HepG2 (cell line): ENCODE data around the gene SEPTIN2. TPM values are rescaled to one million over a fixed set of nuclear protein-coding genes. Genes with fewer than 3 reads are reported as not detected.

Source experiments
- ATF7 ChIP-seq, 2 experiments: fragments of 450-650 bp in 1 of 2; sonication (generic) in 1 of 2; formaldehyde crosslinking in 1 of 2; IDR thresholded peaks; 2 replicates each; pipeline versions ENCODE4 v1.4.0 to v1.6.1; 2016 to 2020; ENCODE audit warnings: antibody characterized with exemption in 1 of 2, mild to moderate bottlenecking in 1 of 2, missing genetic modification reagents in 1 of 2
- CC2D1A ChIP-seq: sonication (generic); formaldehyde crosslinking; IDR thresholded peaks from 2 replicates; pipeline ENCODE4 v1.8.1; 2023; ENCODE audit warnings: mild to moderate bottlenecking, missing genetic modification reagents
- DR1 ChIP-seq: sonication (generic); formaldehyde crosslinking; IDR thresholded peaks from 2 replicates; pipeline ENCODE4 v1.8.0; 2021; ENCODE audit warnings: mild to moderate bottlenecking, missing genetic modification reagents, inconsistent platforms
- GFI1 ChIP-seq: sonication (generic); formaldehyde crosslinking; IDR thresholded peaks from 2 replicates; pipeline ENCODE4 v1.5.0; 2020; ENCODE audit warnings: missing genetic modification reagents, mild to moderate bottlenecking, borderline replicate concordance
- HNF4G ChIP-seq, 2 experiments: sonication (generic) in 1 of 2; formaldehyde crosslinking in 1 of 2; IDR thresholded peaks; 2 replicates each; pipeline versions ENCODE4 v1.4.0 to v1.6.1; 2011 to 2020; ENCODE audit warnings: borderline replicate concordance in 2 of 2, low read depth in 2 of 2, mild to moderate bottlenecking in 2 of 2, low read length in 1 of 2, missing genetic modification reagents in 1 of 2, moderate library complexity in 1 of 2
- JDP2 ChIP-seq: sonication (generic); formaldehyde crosslinking; IDR thresholded peaks from 2 replicates; pipeline ENCODE4 v1.8.1; 2022; ENCODE audit warnings: missing genetic modification reagents, borderline replicate concordance
- KMT2B ChIP-seq: IDR thresholded peaks from 2 replicates; pipeline ENCODE4 v1.6.1; 2016; ENCODE audit warnings: missing genetic modification reagents, missing compliant biosample characterization
- MAZ ChIP-seq, 2 experiments: sonication (generic) in 1 of 2; formaldehyde crosslinking in 1 of 2; IDR thresholded peaks; 2 replicates each; pipeline versions ENCODE4 v1.5.0 to v1.6.1; 2012 to 2020; ENCODE audit warnings: low read depth in 2 of 2, mild to moderate bottlenecking in 2 of 2, borderline replicate concordance in 1 of 2, improper control_type of control experiment in 1 of 2, low read length in 1 of 2, missing genetic modification reagents in 1 of 2, moderate library complexity in 1 of 2
- MXI1 ChIP-seq: IDR thresholded peaks from 3 replicates; pipeline ENCODE4 v1.6.1; 2012; ENCODE audit warnings: low read depth, low read length, inconsistent platforms, borderline replicate concordance
- ZFP90 ChIP-seq: sonication (generic); formaldehyde crosslinking; IDR thresholded peaks from 2 replicates; pipeline ENCODE4 v1.8.0; 2022; ENCODE audit warnings: missing genetic modification reagents, mild to moderate bottlenecking, inconsistent platforms, borderline replicate concordance
- ZNF20 ChIP-seq: sonication (generic); formaldehyde crosslinking; IDR thresholded peaks from 2 replicates; pipeline ENCODE4 v1.4.0; 2020; ENCODE audit warnings: mild to moderate bottlenecking, moderate library complexity, missing genetic modification reagents
- ZNF282 ChIP-seq: fragments of 450-650 bp; IDR thresholded peaks from 2 replicates; pipeline ENCODE4 v1.6.1; 2018; ENCODE audit not compliant: partially characterized antibody
- ZNF329 ChIP-seq: sonication (generic); formaldehyde crosslinking; IDR thresholded peaks from 2 replicates; pipeline ENCODE4 v1.9.0; 2021; ENCODE audit warnings: low read depth, mild to moderate bottlenecking, missing genetic modification reagents
- ZNF33B ChIP-seq: sonication (generic); formaldehyde crosslinking; IDR thresholded peaks from 2 replicates; pipeline ENCODE4 v1.5.1; 2020; ENCODE audit warnings: mild to moderate bottlenecking, missing genetic modification reagents
- ZNF615 ChIP-seq: sonication (generic); formaldehyde crosslinking; IDR thresholded peaks from 2 replicates; pipeline ENCODE4 v1.5.0; 2020; ENCODE audit warnings: mild to moderate bottlenecking, missing genetic modification reagents, borderline replicate concordance
- polyA plus RNA-seq, 8 experiments: library from polyadenylated mRNA; depleted of rRNA in 3 of 8; stranded (reverse) in 7 of 8; unstranded in 1 of 8; fragments of >200 nt; fragmentation: Illumina TruSeq in 4 of 8; extraction: Trizol in 4 of 8; gene quantifications; 2 replicates each; pipeline versions ENCODE4 v1.2.1 to v1.2.3, GENCODE V29; 2011 to 2016; ENCODE audit warnings: low read depth in 4 of 8, missing spikeins in 1 of 8, mixed read lengths in 1 of 8; ENCODE audit not compliant: insufficient read depth in 1 of 8
- total RNA-seq, 5 experiments: library from RNA; depleted of rRNA; stranded (reverse); fragments of >200 nt; fragmentation: Illumina TruSeq; extraction: Trizol; gene quantifications; 2 replicates each; pipeline ENCODE4 v1.2.3, GENCODE V29; 2016; ENCODE audit warnings: low read depth in 1 of 5
- TF ChIP-seq, protein P1 (sequence below): sonication (generic); formaldehyde crosslinking; IDR thresholded peaks from 2 replicates; pipeline ENCODE4 v1.9.0; 2021; ENCODE audit warnings: mild to moderate bottlenecking, missing genetic modification reagents
- TF ChIP-seq, protein P2 (sequence below), 2 experiments: sonication (generic) in 1 of 2; formaldehyde crosslinking in 1 of 2; IDR thresholded peaks; 2 replicates each; pipeline versions ENCODE4 v1.4.0 to v1.6.1; 2016 to 2020; ENCODE audit warnings: borderline replicate concordance in 1 of 2, low read depth in 1 of 2, mild to moderate bottlenecking in 1 of 2, missing genetic modification reagents in 1 of 2

The SEPTIN2 gene
- total and polyA plus RNA-seq, 2 of the 13 experiments (the other 11 are each of a cell fraction or from before 2014, with no cell fraction given): 493 to 733 TPM

DNA sequence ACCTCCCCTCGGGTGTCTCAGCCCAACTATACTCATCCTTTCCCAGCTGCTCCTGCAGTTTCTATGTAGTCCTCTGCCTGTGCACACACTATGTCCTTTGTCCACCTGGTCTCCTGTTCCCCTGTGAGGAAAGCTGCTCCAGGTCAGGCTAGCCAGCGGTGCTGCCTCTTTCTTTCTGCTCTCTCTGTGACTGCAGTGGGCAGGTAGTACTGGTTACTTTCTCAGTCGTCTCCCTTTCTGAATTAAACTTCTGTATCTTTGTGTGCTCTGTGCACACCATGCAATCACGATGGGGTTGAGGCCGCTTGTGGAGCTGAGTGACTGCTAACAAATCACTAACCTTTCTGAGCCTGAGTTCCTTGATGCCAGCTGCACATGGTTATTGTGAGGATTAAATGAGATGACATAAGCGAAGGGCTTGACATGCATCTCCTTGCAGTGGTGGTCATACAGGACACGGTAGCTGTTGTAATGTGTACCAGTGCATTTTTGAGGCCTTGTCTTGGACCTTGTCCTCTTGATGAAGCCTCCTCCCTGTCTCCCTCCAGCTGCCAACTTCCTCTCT lies 43.8 kb downstream of the SEPTIN2 start (continued):
- TF ChIP-seq MXI1 (peak; percentile 71; the same call in 2 of the 3 replicates), ZFP90 (CRISPR knock-in tag) (no peak), GFI1 (CRISPR knock-in tag) (0 out of 2 replicates have a peak, but pooled peaks have one; percentile 56), ZNF329 (CRISPR knock-in tag) (no peak), ZNF20 (CRISPR knock-in tag) (no peak), JDP2 (CRISPR knock-in tag) (no peak), MAZ (IDR thresholded peaks at IDR 0.05; ENCODE audit: borderline replicate concordance, low read depth, low read length) (no peak), MAZ (CRISPR knock-in tag; IDR thresholded peaks at IDR 0.05; ENCODE audit: low read depth) (peak; percentile 44; the same call in 1 of the 2 replicates), ZNF282 (no peak), ATF7 (IDR thresholded peaks at IDR 0.05) (no peak), ATF7 (CRISPR knock-in tag; IDR thresholded peaks at IDR 0.05) (peak; percentile 87; the same call in 1 of the 2 replicates), CC2D1A (CRISPR knock-in tag) (no peak), HNF4G (IDR thresholded peaks at IDR 0.05; ENCODE audit: borderline replicate concordance, low read depth, low read length) (peak; percentile 38; the same call in 1 of the 2 replicates), HNF4G (CRISPR knock-in tag; IDR thresholded peaks at IDR 0.05; ENCODE audit: borderline replicate concordance, low read depth) (peak; percentile 35; the same call in 1 of the 2 replicates), ZNF33B (CRISPR knock-in tag) (no peak), KMT2B (CRISPR knock-in tag) (no peak), ZNF615 (CRISPR knock-in tag) (no peak), DR1 (no peak)
- TF ChIP-seq, protein P1, sequence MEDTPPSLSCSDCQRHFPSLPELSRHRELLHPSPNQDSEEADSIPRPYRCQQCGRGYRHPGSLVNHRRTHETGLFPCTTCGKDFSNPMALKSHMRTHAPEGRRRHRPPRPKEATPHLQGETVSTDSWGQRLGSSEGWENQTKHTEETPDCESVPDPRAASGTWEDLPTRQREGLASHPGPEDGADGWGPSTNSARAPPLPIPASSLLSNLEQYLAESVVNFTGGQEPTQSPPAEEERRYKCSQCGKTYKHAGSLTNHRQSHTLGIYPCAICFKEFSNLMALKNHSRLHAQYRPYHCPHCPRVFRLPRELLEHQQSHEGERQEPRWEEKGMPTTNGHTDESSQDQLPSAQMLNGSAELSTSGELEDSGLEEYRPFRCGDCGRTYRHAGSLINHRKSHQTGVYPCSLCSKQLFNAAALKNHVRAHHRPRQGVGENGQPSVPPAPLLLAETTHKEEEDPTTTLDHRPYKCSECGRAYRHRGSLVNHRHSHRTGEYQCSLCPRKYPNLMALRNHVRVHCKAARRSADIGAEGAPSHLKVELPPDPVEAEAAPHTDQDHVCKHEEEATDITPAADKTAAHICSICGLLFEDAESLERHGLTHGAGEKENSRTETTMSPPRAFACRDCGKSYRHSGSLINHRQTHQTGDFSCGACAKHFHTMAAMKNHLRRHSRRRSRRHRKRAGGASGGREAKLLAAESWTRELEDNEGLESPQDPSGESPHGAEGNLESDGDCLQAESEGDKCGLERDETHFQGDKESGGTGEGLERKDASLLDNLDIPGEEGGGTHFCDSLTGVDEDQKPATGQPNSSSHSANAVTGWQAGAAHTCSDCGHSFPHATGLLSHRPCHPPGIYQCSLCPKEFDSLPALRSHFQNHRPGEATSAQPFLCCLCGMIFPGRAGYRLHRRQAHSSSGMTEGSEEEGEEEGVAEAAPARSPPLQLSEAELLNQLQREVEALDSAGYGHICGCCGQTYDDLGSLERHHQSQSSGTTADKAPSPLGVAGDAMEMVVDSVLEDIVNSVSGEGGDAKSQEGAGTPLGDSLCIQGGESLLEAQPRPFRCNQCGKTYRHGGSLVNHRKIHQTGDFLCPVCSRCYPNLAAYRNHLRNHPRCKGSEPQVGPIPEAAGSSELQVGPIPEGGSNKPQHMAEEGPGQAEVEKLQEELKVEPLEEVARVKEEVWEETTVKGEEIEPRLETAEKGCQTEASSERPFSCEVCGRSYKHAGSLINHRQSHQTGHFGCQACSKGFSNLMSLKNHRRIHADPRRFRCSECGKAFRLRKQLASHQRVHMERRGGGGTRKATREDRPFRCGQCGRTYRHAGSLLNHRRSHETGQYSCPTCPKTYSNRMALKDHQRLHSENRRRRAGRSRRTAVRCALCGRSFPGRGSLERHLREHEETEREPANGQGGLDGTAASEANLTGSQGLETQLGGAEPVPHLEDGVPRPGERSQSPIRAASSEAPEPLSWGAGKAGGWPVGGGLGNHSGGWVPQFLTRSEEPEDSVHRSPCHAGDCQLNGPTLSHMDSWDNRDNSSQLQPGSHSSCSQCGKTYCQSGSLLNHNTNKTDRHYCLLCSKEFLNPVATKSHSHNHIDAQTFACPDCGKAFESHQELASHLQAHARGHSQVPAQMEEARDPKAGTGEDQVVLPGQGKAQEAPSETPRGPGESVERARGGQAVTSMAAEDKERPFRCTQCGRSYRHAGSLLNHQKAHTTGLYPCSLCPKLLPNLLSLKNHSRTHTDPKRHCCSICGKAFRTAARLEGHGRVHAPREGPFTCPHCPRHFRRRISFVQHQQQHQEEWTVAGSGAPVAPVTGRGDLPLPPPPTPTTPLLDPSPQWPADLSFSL: no peak
- TF ChIP-seq, protein P2, sequence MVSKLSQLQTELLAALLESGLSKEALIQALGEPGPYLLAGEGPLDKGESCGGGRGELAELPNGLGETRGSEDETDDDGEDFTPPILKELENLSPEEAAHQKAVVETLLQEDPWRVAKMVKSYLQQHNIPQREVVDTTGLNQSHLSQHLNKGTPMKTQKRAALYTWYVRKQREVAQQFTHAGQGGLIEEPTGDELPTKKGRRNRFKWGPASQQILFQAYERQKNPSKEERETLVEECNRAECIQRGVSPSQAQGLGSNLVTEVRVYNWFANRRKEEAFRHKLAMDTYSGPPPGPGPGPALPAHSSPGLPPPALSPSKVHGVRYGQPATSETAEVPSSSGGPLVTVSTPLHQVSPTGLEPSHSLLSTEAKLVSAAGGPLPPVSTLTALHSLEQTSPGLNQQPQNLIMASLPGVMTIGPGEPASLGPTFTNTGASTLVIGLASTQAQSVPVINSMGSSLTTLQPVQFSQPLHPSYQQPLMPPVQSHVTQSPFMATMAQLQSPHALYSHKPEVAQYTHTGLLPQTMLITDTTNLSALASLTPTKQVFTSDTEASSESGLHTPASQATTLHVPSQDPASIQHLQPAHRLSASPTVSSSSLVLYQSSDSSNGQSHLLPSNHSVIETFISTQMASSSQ (IDR thresholded peaks at IDR 0.05; ENCODE audit: low read depth): no peak
- TF ChIP-seq, protein P2 (CRISPR knock-in tag; IDR thresholded peaks at IDR 0.05; ENCODE audit: borderline replicate concordance): no peak
